ENCODE data around the gene IFT74. TPM values are rescaled to one million over a fixed set of nuclear protein-coding genes. Genes with fewer than 3 reads are reported as not detected.
"Not testable (repeated sequence)": the region's sequence is repeated elsewhere in the genome, so short reads cannot be mapped to it uniquely, and the experiment has no call there.

The IFT74 gene
- total RNA-seq, 1 experiment from 2014 or later = 6.0 TPM

DNA sequence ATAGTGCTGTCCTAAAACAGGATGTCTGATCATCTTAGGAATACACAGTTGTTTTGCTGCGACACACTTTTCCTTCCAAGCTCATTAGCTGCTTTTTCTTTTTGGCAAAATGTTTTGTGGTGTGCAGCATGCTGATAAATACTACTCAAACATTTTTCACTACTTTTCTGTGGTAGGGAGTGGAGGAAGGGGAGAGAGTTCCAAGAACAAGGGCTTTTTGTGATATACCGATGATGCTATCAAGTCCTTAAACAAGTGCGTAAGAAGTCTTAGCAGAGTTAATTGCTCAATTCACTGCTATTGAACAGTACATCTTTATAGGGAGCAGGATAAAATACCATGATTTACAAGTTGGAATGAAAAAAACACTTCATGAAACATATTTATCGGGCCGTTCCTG, 129.2 kb downstream of the IFT74 start:
- H3K4me1 ChIP-seq = no peaks in the 10 kb centered on the region

DNA sequence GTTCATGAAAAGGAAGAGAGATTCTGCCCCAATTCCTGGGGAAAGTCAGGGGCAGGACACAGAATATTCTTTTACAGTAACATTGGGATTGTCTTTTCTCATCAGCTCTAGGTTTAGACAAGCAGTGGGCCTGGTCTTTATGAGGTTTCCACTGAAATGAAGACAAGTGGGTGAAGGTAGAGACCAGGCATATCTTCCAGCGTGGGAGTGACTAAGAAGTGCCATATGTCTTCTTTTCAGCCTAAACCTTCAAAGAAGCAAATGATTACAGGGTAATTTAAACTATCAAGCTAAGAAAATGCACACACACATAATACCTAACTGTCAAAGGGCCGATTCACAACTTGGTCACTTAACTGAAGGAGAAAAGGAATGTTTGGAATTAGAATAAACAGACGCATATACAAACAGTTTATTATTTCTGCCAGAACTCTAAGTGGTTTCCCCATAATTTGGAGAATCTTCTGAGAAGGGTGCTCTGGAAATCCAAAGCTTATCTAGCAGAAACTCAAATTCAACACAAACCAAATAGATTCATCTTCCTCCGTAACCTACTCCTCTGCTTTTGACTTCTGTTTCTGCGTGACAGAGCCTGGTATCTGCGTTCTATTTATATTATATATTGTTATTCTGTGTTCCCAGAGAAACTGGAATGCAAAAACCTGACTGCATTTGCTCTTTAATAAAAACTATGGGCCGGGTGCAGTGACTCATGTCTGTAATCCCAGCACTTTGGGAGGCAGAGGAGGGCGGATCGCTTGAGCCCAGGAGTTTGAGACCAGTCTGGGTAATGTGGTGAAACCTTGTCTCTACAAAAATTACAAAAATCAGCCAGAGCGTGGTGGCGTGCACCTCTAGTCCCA, 130.8 kb downstream of the IFT74 start:
- Histone ChIP-seq H3K36me3 (no peaks in the 10 kb centered on the region), H3K4me1 (no peaks in the 10 kb centered on the region), H3K4me3 (no peak overlapping the region), H3K27me3 (no peaks in the 10 kb centered on the region), H3K9me3 (replicated peaks) (no peaks in the 10 kb centered on the region), H3K27ac (no peak overlapping the region)
- no peak for DNase-seq

More for the DNA sequence above, 129.2 kb downstream of the IFT74 start:
- no peaks in the 10 kb centered on the region for H3K36me3 ChIP-seq
- H3K9me3 ChIP-seq (replicated peaks) = no peaks in the 10 kb centered on the region
- no peak for DNase-seq
- H3K27ac ChIP-seq = no peak overlapping the region
- H3K27me3 ChIP-seq = no peaks in the 10 kb centered on the region
- no peak overlapping the region for H3K4me3 ChIP-seq

- DNase-seq = no peak
- H3K9me3 ChIP-seq (replicated peaks) = no peaks in the 10 kb centered on the region
- no peak overlapping the region for H3K4me3 ChIP-seq
- no peaks in the 10 kb centered on the region for H3K4me1 ChIP-seq
- H3K27ac ChIP-seq = no peak overlapping the region
- H3K36me3 ChIP-seq = no peaks in the 10 kb centered on the region
- no peaks in the 10 kb centered on the region for H3K27me3 ChIP-seq
Observed at GRCh38 chr9:27088981-27089380, 132.8 kb downstream of the IFT74 start.

- Histone ChIP-seq H3K27me3 (no peaks in the 10 kb centered on the region), H3K4me3 (no peak overlapping the region), H3K9me3 (replicated peaks) (no peaks in the 10 kb centered on the region), H3K27ac (no peak overlapping the region), H3K4me1 (no peaks in the 10 kb centered on the region), H3K36me3 (no peaks in the 10 kb centered on the region)
- DNase-seq = no peak
Observed at GRCh38 chr9:27089706-27090105, 133.5 kb downstream of the IFT74 start.

GRCh38 chr9:27090231-27090630, 134.0 kb downstream of the IFT74 start:
- no peaks in the 10 kb centered on the region for H3K36me3 ChIP-seq
- H3K27ac ChIP-seq = no peak overlapping the region
- DNase-seq = no peak
- no peak overlapping the region for H3K4me3 ChIP-seq
- no peaks in the 10 kb centered on the region for H3K27me3 ChIP-seq
- no peaks in the 10 kb centered on the region for H3K9me3 ChIP-seq (replicated peaks)
- H3K4me1 ChIP-seq = no peaks in the 10 kb centered on the region

- H3K27ac ChIP-seq = no peak overlapping the region
- DNase-seq = no peak
- H3K36me3 ChIP-seq = no peaks in the 10 kb centered on the region
- H3K4me1 ChIP-seq = no peaks in the 10 kb centered on the region
- H3K4me3 ChIP-seq = no peak overlapping the region
- H3K27me3 ChIP-seq = no peaks in the 10 kb centered on the region
- no peaks in the 10 kb centered on the region for H3K9me3 ChIP-seq (replicated peaks)
Observed at GRCh38 chr9:27090711-27091110, 134.5 kb downstream of the IFT74 start.

DNA sequence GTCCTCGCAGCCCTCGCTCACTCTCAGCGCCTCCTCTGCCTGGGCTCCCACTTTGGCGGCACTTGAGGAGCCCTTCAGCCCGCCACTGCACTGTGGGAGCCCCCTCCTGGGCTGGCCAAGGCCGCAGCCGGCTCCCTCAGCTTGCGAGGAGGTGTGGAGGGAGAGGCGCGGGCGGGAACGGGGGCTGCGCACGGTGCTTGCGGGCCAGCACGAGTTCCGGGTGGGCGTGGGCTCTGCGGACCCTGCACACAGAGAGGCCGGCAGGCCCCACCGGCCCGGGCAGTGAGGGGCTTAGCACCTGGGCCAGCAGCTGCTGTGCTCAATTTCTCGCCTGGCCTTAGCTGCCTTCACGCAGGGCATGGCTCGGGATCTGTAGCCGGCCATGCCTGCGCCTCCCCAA, 136.3 kb downstream of the IFT74 start:
- not testable (repeated sequence) for H3K36me3 ChIP-seq; H3K9me3 ChIP-seq (replicated peaks); H3K27ac ChIP-seq; H3K4me3 ChIP-seq; H3K27me3 ChIP-seq; DNase-seq; H3K4me1 ChIP-seq

- not testable (repeated sequence) for H3K36me3 ChIP-seq; H3K4me1 ChIP-seq; H3K4me3 ChIP-seq; H3K27me3 ChIP-seq; H3K9me3 ChIP-seq (replicated peaks); DNase-seq; H3K27ac ChIP-seq
Observed at GRCh38 chr9:27093384-27094067, 137.3 kb downstream of the IFT74 start.

DNA sequence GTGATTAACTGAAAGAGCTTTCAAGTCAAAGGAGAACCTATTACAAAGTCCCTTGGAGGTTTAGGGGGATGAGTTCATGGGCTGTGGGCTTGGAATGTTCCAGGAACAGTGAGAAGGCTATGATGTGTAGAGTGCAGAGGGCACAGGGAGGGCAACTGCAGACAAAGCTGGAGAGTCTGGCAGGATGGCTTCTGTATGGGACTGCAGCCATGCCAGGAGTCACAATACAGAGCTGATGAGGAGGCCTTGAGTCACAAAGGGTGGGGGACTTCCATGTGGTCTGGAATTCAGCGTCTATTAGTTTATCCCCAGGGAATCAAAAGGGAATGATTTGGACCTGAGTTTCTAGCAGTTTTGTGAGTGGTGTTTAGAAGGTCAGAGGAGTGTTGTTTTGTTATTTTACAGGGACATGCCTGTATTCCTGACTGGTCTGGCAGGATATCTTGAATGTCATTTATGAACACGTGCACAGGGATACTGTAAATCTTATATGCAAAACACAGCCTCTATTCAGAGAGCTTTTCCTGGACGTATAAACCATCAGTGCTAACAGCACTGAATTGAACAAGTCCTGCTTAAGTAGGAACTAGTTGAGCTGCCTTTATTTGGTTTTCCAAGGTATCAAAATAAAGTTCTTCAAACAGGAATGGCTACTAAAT, 138.6 kb downstream of the IFT74 start:
- H3K4me1 ChIP-seq = no peaks in the 10 kb centered on the region
- no peaks in the 10 kb centered on the region for H3K9me3 ChIP-seq (replicated peaks)
- no peak overlapping the region for H3K27ac ChIP-seq
- no peaks in the 10 kb centered on the region for H3K27me3 ChIP-seq
- no peak for DNase-seq
- no peaks in the 10 kb centered on the region for H3K36me3 ChIP-seq
- no peak overlapping the region for H3K4me3 ChIP-seq

GRCh38 chr9:27107241-27107640, 151.0 kb downstream of the IFT74 start:
- Histone ChIP-seq H3K4me3 (no peak overlapping the region), H3K36me3 (no peaks in the 10 kb centered on the region), H3K27me3 (no peaks in the 10 kb centered on the region), H3K9me3 (replicated peaks) (no peaks in the 10 kb centered on the region), H3K4me1 (no peaks in the 10 kb centered on the region), H3K27ac (no peak overlapping the region)
- DNase-seq = no peak

GRCh38 chr9:27108981-27109541, 152.8 kb downstream of the IFT74 start, which contains the start of gene TEK:
TSS of gene TEK (plus strand) at chr9:27109225. CDS start at chr9:27109591, 366 bp downstream.
- H3K36me3 ChIP-seq = no peaks in the 10 kb centered on the region
- peak within 1 kb of the TSS; percentile 36 for H3K4me3 ChIP-seq
- H3K27ac ChIP-seq = no peak within 1 kb of the TSS; the same call in 1 of the 2 replicates

GRCh38 chr9:27109621-27110020, 153.4 kb downstream of the IFT74 start:
- Histone ChIP-seq H3K4me3 (peak overlapping the region; percentile 36), H3K27me3 (no peaks in the 10 kb centered on the region), H3K4me1 (no peaks in the 10 kb centered on the region), H3K27ac (no peak overlapping the region), H3K36me3 (no peaks in the 10 kb centered on the region), H3K9me3 (replicated peaks) (no peaks in the 10 kb centered on the region)
- no peak for DNase-seq

More at GRCh38 chr9:27108981-27109541, 152.8 kb downstream of the IFT74 start, which contains the start of gene TEK:
- no peaks in the 10 kb centered on the region for H3K27me3 ChIP-seq
- no peaks in the 10 kb centered on the region for H3K9me3 ChIP-seq (replicated peaks)
- no peak for DNase-seq
- no peaks in the 10 kb centered on the region for H3K4me1 ChIP-seq

GRCh38 chr9:27110181-27110580, 154.0 kb downstream of the IFT74 start:
- Histone ChIP-seq H3K27ac (no peak overlapping the region), H3K4me1 (no peaks in the 10 kb centered on the region), H3K36me3 (no peaks in the 10 kb centered on the region), H3K9me3 (replicated peaks) (no peaks in the 10 kb centered on the region), H3K27me3 (no peaks in the 10 kb centered on the region), H3K4me3 (no peak overlapping the region)
- DNase-seq = no peak

DNA sequence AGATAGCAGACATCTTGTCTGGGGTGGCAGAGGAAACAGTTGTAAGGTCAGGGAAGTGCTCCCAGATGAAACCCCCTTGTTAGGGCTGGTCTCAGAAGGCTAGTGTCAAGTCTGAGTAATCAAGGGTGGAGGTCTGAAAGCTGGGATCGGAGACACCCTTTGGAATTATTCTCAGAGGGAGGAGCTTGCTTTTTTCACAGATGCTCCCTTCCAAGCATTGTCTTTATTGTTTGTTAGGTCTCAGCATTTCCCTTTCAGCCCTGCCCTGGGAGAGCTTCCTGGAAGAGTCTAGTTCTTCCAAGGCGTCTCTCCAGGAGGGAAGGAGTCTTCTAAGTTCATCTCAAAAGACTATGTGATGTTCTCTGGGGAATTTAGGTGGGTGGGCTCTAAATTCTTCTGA, 156.0 kb downstream of the IFT74 start:
- Histone ChIP-seq H3K9me3 (replicated peaks) (no peaks in the 10 kb centered on the region), H3K27me3 (no peaks in the 10 kb centered on the region), H3K36me3 (no peaks in the 10 kb centered on the region), H3K27ac (no peak overlapping the region), H3K4me1 (no peaks in the 10 kb centered on the region), H3K4me3 (no peak overlapping the region)
- DNase-seq = no peak
